MM.1S (cell line): Measurements from ENCODE around the gene ELMO1.

Experiments
- EZH2 ChIP-seq: fragments of 300-600 bp; sonication (generic); optimal IDR thresholded peaks from 2 replicates; pipeline ENCODE3; 2017; ENCODE audit warnings: low read depth, mild to moderate bottlenecking, antibody characterized with exemption, low read length, mixed read lengths
- EZH2phosphoT487 ChIP-seq: fragments of 300-600 bp; sonication (generic); IDR thresholded peaks from 2 replicates; pipeline ENCODE4 v1.6.1; 2018; ENCODE audit warnings: antibody characterized with exemption, low read length
- TF ChIP-seq, protein P1 (sequence below): fragments of 300-600 bp; sonication (generic); IDR thresholded peaks from 2 replicates; pipeline ENCODE4 v1.5.1; 2016; ENCODE audit warnings: antibody characterized with exemption, low read length, mixed read lengths

DNA sequence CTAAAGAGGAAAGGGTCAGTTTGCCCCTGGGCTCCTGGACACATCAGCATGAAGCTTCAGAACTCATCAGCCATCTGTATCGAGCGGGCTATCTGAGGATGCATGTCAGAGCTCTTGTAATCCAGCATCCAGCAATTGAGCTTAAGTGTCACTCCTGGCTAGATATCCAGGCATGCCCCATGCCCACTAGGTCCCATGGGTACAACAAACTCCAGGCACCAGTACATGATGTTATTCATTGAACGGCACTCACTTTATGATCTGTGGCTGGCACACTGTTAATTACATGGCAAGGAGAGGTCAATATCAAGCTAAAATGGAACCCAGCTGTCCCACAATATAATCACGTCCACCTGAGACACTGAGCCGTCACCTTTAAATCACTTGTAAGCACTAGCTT lies 274.2 kb downstream of the ELMO1 start:
- TF ChIP-seq, protein P1, sequence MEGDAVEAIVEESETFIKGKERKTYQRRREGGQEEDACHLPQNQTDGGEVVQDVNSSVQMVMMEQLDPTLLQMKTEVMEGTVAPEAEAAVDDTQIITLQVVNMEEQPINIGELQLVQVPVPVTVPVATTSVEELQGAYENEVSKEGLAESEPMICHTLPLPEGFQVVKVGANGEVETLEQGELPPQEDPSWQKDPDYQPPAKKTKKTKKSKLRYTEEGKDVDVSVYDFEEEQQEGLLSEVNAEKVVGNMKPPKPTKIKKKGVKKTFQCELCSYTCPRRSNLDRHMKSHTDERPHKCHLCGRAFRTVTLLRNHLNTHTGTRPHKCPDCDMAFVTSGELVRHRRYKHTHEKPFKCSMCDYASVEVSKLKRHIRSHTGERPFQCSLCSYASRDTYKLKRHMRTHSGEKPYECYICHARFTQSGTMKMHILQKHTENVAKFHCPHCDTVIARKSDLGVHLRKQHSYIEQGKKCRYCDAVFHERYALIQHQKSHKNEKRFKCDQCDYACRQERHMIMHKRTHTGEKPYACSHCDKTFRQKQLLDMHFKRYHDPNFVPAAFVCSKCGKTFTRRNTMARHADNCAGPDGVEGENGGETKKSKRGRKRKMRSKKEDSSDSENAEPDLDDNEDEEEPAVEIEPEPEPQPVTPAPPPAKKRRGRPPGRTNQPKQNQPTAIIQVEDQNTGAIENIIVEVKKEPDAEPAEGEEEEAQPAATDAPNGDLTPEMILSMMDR = no peak
- TF ChIP-seq EZH2phosphoT487 (no peak), EZH2 (no peak)
